Measurements from ENCODE around the gene SYNJ2. TPM values are rescaled to one million over a fixed set of nuclear protein-coding genes. Genes with fewer than 3 reads are reported as not detected.

Gene SYNJ2
- total RNA-seq, 1 donor from 2014 or later = 4.5 TPM

DNA sequence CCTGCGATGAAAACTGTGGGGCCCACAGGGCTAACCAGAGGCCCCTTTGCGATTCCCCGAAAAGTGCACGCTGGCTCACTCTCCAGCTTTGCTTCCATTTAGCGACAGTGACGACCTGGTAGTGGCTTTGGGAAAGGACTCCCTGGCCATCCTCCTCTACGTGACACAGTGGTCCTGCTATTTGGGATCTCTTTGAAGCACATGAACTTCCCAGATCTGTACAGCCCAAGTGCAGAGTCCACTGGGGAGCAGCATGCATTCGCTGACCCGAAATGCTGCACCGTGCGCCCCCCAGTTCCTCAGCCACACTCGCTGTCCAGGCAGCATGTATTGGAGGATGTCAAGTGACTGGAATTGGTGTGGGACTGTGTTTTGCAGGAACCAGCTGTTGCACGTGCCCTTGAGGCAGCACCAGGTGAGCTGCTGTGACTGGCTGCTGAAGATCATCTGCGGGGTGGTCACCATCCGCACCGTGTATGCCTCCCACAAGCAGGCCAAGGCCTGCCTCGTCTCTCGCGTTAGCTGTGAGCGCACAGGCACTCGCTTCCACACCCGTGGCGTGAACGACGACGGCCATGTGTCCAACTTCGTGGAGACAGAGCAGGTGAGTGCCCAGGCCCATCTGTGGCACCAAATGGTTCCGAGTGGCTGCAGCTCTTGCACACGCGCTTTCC, 51.6 kb downstream of the SYNJ2 start:
- TF ChIP-seq, protein P1, sequence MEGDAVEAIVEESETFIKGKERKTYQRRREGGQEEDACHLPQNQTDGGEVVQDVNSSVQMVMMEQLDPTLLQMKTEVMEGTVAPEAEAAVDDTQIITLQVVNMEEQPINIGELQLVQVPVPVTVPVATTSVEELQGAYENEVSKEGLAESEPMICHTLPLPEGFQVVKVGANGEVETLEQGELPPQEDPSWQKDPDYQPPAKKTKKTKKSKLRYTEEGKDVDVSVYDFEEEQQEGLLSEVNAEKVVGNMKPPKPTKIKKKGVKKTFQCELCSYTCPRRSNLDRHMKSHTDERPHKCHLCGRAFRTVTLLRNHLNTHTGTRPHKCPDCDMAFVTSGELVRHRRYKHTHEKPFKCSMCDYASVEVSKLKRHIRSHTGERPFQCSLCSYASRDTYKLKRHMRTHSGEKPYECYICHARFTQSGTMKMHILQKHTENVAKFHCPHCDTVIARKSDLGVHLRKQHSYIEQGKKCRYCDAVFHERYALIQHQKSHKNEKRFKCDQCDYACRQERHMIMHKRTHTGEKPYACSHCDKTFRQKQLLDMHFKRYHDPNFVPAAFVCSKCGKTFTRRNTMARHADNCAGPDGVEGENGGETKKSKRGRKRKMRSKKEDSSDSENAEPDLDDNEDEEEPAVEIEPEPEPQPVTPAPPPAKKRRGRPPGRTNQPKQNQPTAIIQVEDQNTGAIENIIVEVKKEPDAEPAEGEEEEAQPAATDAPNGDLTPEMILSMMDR (IDR thresholded peaks at IDR 0.05) = no peak
- Histone ChIP-seq H3K27ac (no peak overlapping the region), H3K4me1 (peaks cover 31% of the 10 kb centered on the region), H3K9me3 (no peaks in the 10 kb centered on the region), H3K27me3 (ENCODE audit: low read depth) (no peaks in the 10 kb centered on the region), H3K36me3 (no peaks in the 10 kb centered on the region), H3K4me3 (no peak overlapping the region)
- ATAC-seq (no peak), DNase-seq (peak; percentile 43)
- intact Hi-C loops (cut with DNase I) = no loop called here

DNA sequence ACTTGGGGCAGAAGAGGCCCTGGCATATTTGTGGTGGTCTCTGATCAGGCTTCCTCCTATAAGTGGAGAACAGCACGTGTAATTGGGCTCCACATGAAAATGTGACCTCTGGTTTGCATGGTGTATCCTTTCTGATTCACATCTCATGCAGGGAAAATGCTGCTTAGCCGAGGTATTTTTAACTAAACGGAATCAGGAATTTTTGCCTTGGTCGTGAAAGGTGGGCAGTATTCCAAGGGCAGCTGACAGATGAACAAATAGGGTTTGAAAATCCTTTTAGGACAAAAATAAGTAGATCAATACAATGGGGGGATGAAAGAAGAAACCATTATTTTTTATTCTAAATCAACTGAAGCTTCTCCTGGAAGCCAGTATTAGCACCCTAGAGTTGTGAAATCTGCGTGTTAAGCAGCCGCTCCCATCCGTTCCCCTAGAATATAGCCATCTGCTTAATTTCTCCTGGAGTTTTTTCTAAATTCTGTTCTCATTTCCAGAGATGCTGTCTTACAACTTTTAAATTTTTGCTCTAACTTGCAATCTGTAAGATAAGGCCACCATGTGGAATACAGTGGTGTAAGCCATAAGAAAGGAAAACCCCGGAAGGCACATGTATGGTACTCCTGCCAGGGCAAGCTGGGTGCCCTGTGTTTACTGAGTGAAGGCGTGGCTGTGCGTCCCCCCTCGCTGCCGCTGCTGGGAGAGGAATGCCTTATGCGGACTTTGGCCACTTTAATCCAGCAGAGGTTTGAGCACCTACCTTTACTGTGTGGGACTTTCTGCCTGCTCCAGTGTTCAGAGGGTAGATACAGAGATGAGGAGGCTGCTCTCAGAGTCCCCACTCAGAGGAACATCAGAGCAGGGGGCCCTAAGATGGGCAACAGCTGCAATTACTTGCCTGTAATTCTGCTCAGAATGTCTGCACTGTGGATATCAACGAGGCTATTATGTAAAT, 52.4 kb downstream of the SYNJ2 start:
- no peaks in the 10 kb centered on the region for H3K27me3 ChIP-seq (ENCODE audit: low read depth)
- intact Hi-C loops (cut with DNase I) = no loop called here
- no peak overlapping the region for H3K27ac ChIP-seq
- ATAC-seq (no peak), DNase-seq (peak; percentile 28)
- H3K36me3 ChIP-seq = no peaks in the 10 kb centered on the region
- H3K4me3 ChIP-seq = no peak overlapping the region
- H3K9me3 ChIP-seq = no peaks in the 10 kb centered on the region
- TF ChIP-seq, protein P1 (IDR thresholded peaks at IDR 0.05) = no peak
- peaks cover 31% of the 10 kb centered on the region for H3K4me1 ChIP-seq

DNA sequence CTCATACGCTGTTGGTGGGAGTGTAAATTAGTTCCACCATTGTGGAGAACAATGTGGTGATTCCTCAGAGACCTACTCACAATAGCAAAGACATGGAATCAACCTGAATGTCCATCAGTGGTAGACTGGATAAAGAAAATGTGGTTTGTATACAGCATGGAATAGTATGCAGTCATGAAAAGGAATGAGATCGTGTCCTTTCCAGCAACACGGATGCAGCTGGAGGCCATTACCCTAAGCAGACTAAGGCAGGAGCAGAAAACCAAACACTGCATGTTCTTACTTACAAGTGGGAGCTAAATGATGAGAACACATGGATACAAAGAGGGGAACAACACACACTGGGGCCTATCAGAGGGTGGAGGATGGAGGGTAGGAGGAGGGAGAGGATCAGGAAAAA, 54.6 kb downstream of the SYNJ2 start:
- ATAC-seq (no peak), DNase-seq (no peak)
- Histone ChIP-seq H3K27ac (no peak overlapping the region), H3K27me3 (ENCODE audit: low read depth) (no peaks in the 10 kb centered on the region), H3K9me3 (no peaks in the 10 kb centered on the region), H3K4me1 (peaks cover 48% of the 10 kb centered on the region), H3K36me3 (no peaks in the 10 kb centered on the region), H3K4me3 (no peak overlapping the region)
- intact Hi-C loops (cut with DNase I) = no loop called here
- TF ChIP-seq, protein P1 (IDR thresholded peaks at IDR 0.05) = no peak

DNA sequence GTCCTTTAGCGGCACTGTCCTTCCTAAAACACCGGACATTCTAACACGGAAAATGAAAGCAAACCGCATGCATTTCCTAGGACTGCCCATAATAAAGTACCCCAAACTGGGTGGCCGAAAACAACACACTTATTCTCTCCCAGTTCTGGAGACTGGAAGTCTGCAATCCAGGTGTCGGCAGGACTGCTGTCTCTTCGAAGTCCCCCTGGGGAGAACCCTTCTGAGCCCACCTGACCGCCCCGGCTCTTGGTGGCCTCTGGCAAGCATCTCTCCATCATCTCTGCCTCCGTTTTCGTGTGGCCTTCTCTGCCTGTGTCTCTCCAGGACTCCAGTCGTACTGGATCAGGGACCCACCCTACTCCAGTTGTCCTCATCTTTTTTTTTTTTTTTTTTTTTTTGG, 55.4 kb downstream of the SYNJ2 start:
- no peak overlapping the region for H3K27ac ChIP-seq
- intact Hi-C loops (cut with DNase I) = no loop called here
- no peaks in the 10 kb centered on the region for H3K36me3 ChIP-seq
- ATAC-seq (no peak), DNase-seq (peak; percentile 28)
- peaks cover 42% of the 10 kb centered on the region for H3K4me1 ChIP-seq
- no peaks in the 10 kb centered on the region for H3K27me3 ChIP-seq (ENCODE audit: low read depth)
- TF ChIP-seq, protein P1 (IDR thresholded peaks at IDR 0.05) = no peak
- no peak overlapping the region for H3K4me3 ChIP-seq
- no peaks in the 10 kb centered on the region for H3K9me3 ChIP-seq

DNA sequence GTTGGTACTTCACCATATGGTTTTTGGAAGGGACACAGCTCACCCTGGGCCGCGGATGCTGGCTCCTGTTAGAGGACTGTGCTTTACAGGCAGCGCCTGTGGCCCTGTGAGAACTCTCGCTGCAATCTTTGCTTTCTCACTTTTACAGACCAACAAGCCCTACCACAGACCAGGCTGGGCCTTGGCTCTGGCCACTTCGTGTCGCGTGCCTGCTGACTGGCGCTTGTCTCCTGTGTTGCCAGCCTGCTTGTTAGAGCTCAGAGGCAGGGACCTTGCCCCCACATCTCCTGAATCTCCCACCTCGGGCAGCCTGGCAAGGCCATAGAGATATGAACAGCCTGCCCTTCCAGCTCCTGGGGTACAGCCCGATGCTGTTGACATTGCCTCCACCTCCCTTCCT, 56.1 kb downstream of the SYNJ2 start:
- intact Hi-C loops (cut with DNase I) = no loop called here
- ATAC-seq (no peak), DNase-seq (peak; percentile 24)
- Histone ChIP-seq H3K9me3 (no peaks in the 10 kb centered on the region), H3K4me1 (peaks cover 41% of the 10 kb centered on the region), H3K27me3 (ENCODE audit: low read depth) (no peaks in the 10 kb centered on the region), H3K4me3 (no peak overlapping the region), H3K36me3 (no peaks in the 10 kb centered on the region), H3K27ac (no peak overlapping the region)
- TF ChIP-seq, protein P1 (IDR thresholded peaks at IDR 0.05) = no peak
